SK-N-SH treated with all-trans-retinoic acid at 6 μM for 48 hours (cell line): ENCODE measurements around the gene PCDHA9.

Experiments
- ARNTL ChIP-seq: fragments of 450-650 bp; formaldehyde crosslinking; IDR thresholded peaks from 2 replicates; pipeline ENCODE4 v1.5.0; 2020; ENCODE audit warnings: low read depth, mild to moderate bottlenecking, moderate library complexity, borderline replicate concordance
- BACH2 ChIP-seq: fragments of 250-450 bp; sonication (Bioruptor Pico); IDR thresholded peaks from 2 replicates; pipeline ENCODE4 v1.9.0; 2021; ENCODE audit warnings: mild to moderate bottlenecking, borderline replicate concordance
- ESRRG ChIP-seq: fragments of 250-450 bp; sonication (Bioruptor Pico); IDR thresholded peaks from 2 replicates; pipeline ENCODE4 v1.6.1; 2021; ENCODE audit warnings: mild to moderate bottlenecking
- GLIS3 ChIP-seq: fragments of 250-450 bp; sonication (Bioruptor Pico); IDR thresholded peaks from 2 replicates; pipeline ENCODE4 v1.5.0; 2020; ENCODE audit warnings: mild to moderate bottlenecking, moderate library complexity
- SNAI2 ChIP-seq: fragments of 250-450 bp; sonication (Bioruptor Pico); IDR thresholded peaks from 2 replicates; pipeline ENCODE4 v1.5.0; 2020; ENCODE audit warnings: mild to moderate bottlenecking, moderate library complexity
- TCF4 ChIP-seq: fragments of 250-450 bp; sonication (Bioruptor Pico); IDR thresholded peaks from 2 replicates; pipeline ENCODE4 v1.8.0; 2021; ENCODE audit warnings: mild to moderate bottlenecking, moderate library complexity, borderline replicate concordance
- ZFP3 ChIP-seq: fragments of 250-450 bp; sonication (Bioruptor Pico); IDR thresholded peaks from 2 replicates; pipeline ENCODE4 v1.5.0; 2020; ENCODE audit warnings: mild to moderate bottlenecking, moderate library complexity
- ZFP30 ChIP-seq: fragments of 450-650 bp; formaldehyde crosslinking; IDR thresholded peaks from 2 replicates; pipeline ENCODE4 v1.5.0; 2022; ENCODE audit warnings: mild to moderate bottlenecking, moderate library complexity
- ZNF70 ChIP-seq: fragments of 450-650 bp; formaldehyde crosslinking; IDR thresholded peaks from 2 replicates; pipeline ENCODE4 v1.5.0; 2020; ENCODE audit warnings: mild to moderate bottlenecking, moderate library complexity
- ZNF8 ChIP-seq: fragments of 450-650 bp; formaldehyde crosslinking; IDR thresholded peaks from 2 replicates; pipeline ENCODE4 v1.5.0; 2020; ENCODE audit warnings: mild to moderate bottlenecking, moderate library complexity
- TF ChIP-seq, protein P1 (sequence below): fragments of 250-450 bp; sonication (Bioruptor Pico); IDR thresholded peaks from 2 replicates; pipeline ENCODE4 v1.5.1; 2020; ENCODE audit warnings: low read depth, mild to moderate bottlenecking, moderate library complexity
- TF ChIP-seq, protein P2 (sequence below): fragments of 250-450 bp; sonication (Bioruptor Pico); IDR thresholded peaks from 2 replicates; pipeline ENCODE4 v1.8.0; 2020; ENCODE audit warnings: mild to moderate bottlenecking, moderate library complexity, borderline replicate concordance
- TF ChIP-seq, protein P3 (sequence below): fragments of 250-450 bp; sonication (Bioruptor Pico); IDR thresholded peaks from 2 replicates; pipeline ENCODE4 v1.5.0; 2020; ENCODE audit warnings: mild to moderate bottlenecking, moderate library complexity
- TF ChIP-seq, protein P4 (sequence below): fragments of 250-450 bp; sonication (Bioruptor Pico); IDR thresholded peaks from 2 replicates; pipeline ENCODE4 v1.8.0; 2021; ENCODE audit warnings: low read depth, mild to moderate bottlenecking, moderate library complexity, borderline replicate concordance

DNA sequence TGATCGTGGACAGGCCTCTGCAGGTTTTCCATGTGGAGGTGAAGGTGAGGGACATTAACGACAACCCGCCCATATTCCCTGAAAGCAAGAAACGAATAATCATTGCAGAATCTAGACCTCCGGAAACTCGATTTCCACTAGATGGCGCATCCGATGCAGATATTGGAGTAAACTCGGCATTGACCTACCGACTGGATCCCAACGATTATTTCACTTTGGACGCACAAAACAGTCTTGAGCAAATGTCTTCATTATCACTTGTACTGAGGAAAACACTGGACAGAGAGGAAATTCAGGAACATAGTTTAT is 34.4 kb downstream of the PCDHA9 start:
- TF ChIP-seq, protein P1, sequence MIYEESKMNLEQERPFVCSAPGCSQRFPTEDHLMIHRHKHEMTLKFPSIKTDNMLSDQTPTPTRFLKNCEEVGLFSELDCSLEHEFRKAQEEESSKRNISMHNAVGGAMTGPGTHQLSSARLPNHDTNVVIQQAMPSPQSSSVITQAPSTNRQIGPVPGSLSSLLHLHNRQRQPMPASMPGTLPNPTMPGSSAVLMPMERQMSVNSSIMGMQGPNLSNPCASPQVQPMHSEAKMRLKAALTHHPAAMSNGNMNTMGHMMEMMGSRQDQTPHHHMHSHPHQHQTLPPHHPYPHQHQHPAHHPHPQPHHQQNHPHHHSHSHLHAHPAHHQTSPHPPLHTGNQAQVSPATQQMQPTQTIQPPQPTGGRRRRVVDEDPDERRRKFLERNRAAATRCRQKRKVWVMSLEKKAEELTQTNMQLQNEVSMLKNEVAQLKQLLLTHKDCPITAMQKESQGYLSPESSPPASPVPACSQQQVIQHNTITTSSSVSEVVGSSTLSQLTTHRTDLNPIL (CRISPR knock-in tag), result no peak
- no peak for TF ChIP-seq GLIS3 (CRISPR knock-in tag)
- TF ChIP-seq ARNTL (CRISPR knock-in tag), result no peak
- TF ChIP-seq ZFP30 (CRISPR knock-in tag), result no peak
- no peak for TF ChIP-seq TCF4 (CRISPR knock-in tag)
- TF ChIP-seq, protein P2, sequence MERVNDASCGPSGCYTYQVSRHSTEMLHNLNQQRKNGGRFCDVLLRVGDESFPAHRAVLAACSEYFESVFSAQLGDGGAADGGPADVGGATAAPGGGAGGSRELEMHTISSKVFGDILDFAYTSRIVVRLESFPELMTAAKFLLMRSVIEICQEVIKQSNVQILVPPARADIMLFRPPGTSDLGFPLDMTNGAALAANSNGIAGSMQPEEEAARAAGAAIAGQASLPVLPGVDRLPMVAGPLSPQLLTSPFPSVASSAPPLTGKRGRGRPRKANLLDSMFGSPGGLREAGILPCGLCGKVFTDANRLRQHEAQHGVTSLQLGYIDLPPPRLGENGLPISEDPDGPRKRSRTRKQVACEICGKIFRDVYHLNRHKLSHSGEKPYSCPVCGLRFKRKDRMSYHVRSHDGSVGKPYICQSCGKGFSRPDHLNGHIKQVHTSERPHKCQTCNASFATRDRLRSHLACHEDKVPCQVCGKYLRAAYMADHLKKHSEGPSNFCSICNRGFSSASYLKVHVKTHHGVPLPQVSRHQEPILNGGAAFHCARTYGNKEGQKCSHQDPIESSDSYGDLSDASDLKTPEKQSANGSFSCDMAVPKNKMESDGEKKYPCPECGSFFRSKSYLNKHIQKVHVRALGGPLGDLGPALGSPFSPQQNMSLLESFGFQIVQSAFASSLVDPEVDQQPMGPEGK (CRISPR knock-in tag), result no peak
- TF ChIP-seq ZNF8 (CRISPR knock-in tag), result no peak
- TF ChIP-seq ZFP3 (CRISPR knock-in tag), result no peak
- no peak for TF ChIP-seq SNAI2 (CRISPR knock-in tag)
- TF ChIP-seq, protein P3, sequence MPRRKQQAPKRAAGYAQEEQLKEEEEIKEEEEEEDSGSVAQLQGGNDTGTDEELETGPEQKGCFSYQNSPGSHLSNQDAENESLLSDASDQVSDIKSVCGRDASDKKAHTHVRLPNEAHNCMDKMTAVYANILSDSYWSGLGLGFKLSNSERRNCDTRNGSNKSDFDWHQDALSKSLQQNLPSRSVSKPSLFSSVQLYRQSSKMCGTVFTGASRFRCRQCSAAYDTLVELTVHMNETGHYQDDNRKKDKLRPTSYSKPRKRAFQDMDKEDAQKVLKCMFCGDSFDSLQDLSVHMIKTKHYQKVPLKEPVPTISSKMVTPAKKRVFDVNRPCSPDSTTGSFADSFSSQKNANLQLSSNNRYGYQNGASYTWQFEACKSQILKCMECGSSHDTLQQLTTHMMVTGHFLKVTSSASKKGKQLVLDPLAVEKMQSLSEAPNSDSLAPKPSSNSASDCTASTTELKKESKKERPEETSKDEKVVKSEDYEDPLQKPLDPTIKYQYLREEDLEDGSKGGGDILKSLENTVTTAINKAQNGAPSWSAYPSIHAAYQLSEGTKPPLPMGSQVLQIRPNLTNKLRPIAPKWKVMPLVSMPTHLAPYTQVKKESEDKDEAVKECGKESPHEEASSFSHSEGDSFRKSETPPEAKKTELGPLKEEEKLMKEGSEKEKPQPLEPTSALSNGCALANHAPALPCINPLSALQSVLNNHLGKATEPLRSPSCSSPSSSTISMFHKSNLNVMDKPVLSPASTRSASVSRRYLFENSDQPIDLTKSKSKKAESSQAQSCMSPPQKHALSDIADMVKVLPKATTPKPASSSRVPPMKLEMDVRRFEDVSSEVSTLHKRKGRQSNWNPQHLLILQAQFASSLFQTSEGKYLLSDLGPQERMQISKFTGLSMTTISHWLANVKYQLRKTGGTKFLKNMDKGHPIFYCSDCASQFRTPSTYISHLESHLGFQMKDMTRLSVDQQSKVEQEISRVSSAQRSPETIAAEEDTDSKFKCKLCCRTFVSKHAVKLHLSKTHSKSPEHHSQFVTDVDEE, result no peak
- TF ChIP-seq, protein P4, sequence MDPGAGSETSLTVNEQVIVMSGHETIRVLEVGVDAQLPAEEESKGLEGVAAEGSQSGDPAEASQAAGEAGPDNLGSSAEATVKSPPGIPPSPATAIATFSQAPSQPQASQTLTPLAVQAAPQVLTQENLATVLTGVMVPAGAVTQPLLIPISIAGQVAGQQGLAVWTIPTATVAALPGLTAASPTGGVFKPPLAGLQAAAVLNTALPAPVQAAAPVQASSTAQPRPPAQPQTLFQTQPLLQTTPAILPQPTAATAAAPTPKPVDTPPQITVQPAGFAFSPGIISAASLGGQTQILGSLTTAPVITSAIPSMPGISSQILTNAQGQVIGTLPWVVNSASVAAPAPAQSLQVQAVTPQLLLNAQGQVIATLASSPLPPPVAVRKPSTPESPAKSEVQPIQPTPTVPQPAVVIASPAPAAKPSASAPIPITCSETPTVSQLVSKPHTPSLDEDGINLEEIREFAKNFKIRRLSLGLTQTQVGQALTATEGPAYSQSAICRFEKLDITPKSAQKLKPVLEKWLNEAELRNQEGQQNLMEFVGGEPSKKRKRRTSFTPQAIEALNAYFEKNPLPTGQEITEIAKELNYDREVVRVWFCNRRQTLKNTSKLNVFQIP, result no peak
- no peak for TF ChIP-seq ESRRG (CRISPR knock-in tag)
- TF ChIP-seq BACH2 (CRISPR knock-in tag), result no peak
- TF ChIP-seq ZNF70 (CRISPR knock-in tag), result no peak
